Measurements from ENCODE around the gene CR2.
"Not testable (repeated sequence)": the region's sequence is repeated elsewhere in the genome, so short reads cannot be mapped to it uniquely, and the experiment has no call there.

Gene CR2

GRCh38 chr1:207501071-207501470, 46.9 kb downstream of the CR2 start:
- WGBS, 2 experiments = 70 to 85% methylated on average over 2 to 3 of the region's 5 CpGs
- Histone ChIP-seq H3K27me3 (ENCODE audit: control insufficient read depth, insufficient read depth, low read length, poor library complexity, severe bottlenecking) (peaks cover 41% of the 10 kb centered on the region), H3K4me1 (ENCODE audit: control insufficient read depth, insufficient read depth, low read length) (no peaks in the 10 kb centered on the region), H3K27ac (ENCODE audit: insufficient read depth, low read depth, low read length, poor library complexity, severe bottlenecking) (no peak overlapping the region), H3K9me3 (ENCODE audit: control insufficient read depth, low read length) (no peaks in the 10 kb centered on the region), H3K4me3 (ENCODE audit: insufficient read depth, low read depth, low read length) (no peak overlapping the region), H3K36me3 (ENCODE audit: control insufficient read depth, insufficient read depth, low read length) (no peaks in the 10 kb centered on the region)

- Histone ChIP-seq H3K27ac (ENCODE audit: insufficient read depth, low read depth, low read length, poor library complexity, severe bottlenecking) (no peak overlapping the region), H3K9me3 (ENCODE audit: control insufficient read depth, low read length) (no peaks in the 10 kb centered on the region), H3K27me3 (ENCODE audit: control insufficient read depth, insufficient read depth, low read length, poor library complexity, severe bottlenecking) (peaks cover 24% of the 10 kb centered on the region), H3K4me3 (ENCODE audit: insufficient read depth, low read depth, low read length) (no peak overlapping the region), H3K4me1 (ENCODE audit: control insufficient read depth, insufficient read depth, low read length) (no peaks in the 10 kb centered on the region), H3K36me3 (ENCODE audit: control insufficient read depth, insufficient read depth, low read length) (no peaks in the 10 kb centered on the region)
- 78% methylated on average over 6 to 7 of the region's 7 CpGs for WGBS, 2 experiments
Observed at GRCh38 chr1:207502726-207503125, 48.6 kb downstream of the CR2 start.

GRCh38 chr1:207503950-207504349, 49.8 kb downstream of the CR2 start:
- Histone ChIP-seq H3K27ac (ENCODE audit: insufficient read depth, low read depth, low read length, poor library complexity, severe bottlenecking) (no peak overlapping the region), H3K27me3 (ENCODE audit: control insufficient read depth, insufficient read depth, low read length, poor library complexity, severe bottlenecking) (peaks cover 12% of the 10 kb centered on the region), H3K4me3 (ENCODE audit: insufficient read depth, low read depth, low read length) (no peak overlapping the region), H3K4me1 (ENCODE audit: control insufficient read depth, insufficient read depth, low read length) (no peaks in the 10 kb centered on the region), H3K36me3 (ENCODE audit: control insufficient read depth, insufficient read depth, low read length) (no peaks in the 10 kb centered on the region), H3K9me3 (ENCODE audit: control insufficient read depth, low read length) (no peaks in the 10 kb centered on the region)
- WGBS, 2 experiments = 89 to 91% methylated on average over 3 of the region's 3 CpGs

- Histone ChIP-seq H3K36me3 (ENCODE audit: control insufficient read depth, insufficient read depth, low read length) (no peaks in the 10 kb centered on the region), H3K9me3 (ENCODE audit: control insufficient read depth, low read length) (no peaks in the 10 kb centered on the region), H3K4me1 (ENCODE audit: control insufficient read depth, insufficient read depth, low read length) (no peaks in the 10 kb centered on the region), H3K27ac (ENCODE audit: insufficient read depth, low read depth, low read length, poor library complexity, severe bottlenecking) (no peak overlapping the region), H3K4me3 (ENCODE audit: insufficient read depth, low read depth, low read length) (no peak overlapping the region), H3K27me3 (ENCODE audit: control insufficient read depth, insufficient read depth, low read length, poor library complexity, severe bottlenecking) (peaks cover 8% of the 10 kb centered on the region)
Observed at GRCh38 chr1:207504438-207504837, 50.3 kb downstream of the CR2 start.

GRCh38 chr1:207510444-207510843, 56.3 kb downstream of the CR2 start:
- WGBS, 2 experiments = 100% methylated on average over 1 of the region's 1 CpG; no CpG with 5 or more reads in 1 of the 2 experiments
- no peaks in the 10 kb centered on the region for H3K36me3 ChIP-seq (ENCODE audit: control insufficient read depth, insufficient read depth, low read length)
- no peaks in the 10 kb centered on the region for H3K4me1 ChIP-seq (ENCODE audit: control insufficient read depth, insufficient read depth, low read length)
- H3K9me3 ChIP-seq (ENCODE audit: control insufficient read depth, low read length) = no peaks in the 10 kb centered on the region
- no peak overlapping the region for H3K27ac ChIP-seq (ENCODE audit: insufficient read depth, low read depth, low read length, poor library complexity, severe bottlenecking)
- H3K27me3 ChIP-seq (ENCODE audit: control insufficient read depth, insufficient read depth, low read length, poor library complexity, severe bottlenecking) = no peaks in the 10 kb centered on the region
- H3K4me3 ChIP-seq (ENCODE audit: insufficient read depth, low read depth, low read length) = no peak overlapping the region

- no peaks in the 10 kb centered on the region for H3K36me3 ChIP-seq (ENCODE audit: control insufficient read depth, insufficient read depth, low read length)
- no peaks in the 10 kb centered on the region for H3K27me3 ChIP-seq (ENCODE audit: control insufficient read depth, insufficient read depth, low read length, poor library complexity, severe bottlenecking)
- no CpG with 5 or more reads among the region's 13 CpGs for WGBS, 2 experiments
- no peaks in the 10 kb centered on the region for H3K9me3 ChIP-seq (ENCODE audit: control insufficient read depth, low read length)
- no peak overlapping the region for H3K4me3 ChIP-seq (ENCODE audit: insufficient read depth, low read depth, low read length)
- no peak overlapping the region for H3K27ac ChIP-seq (ENCODE audit: insufficient read depth, low read depth, low read length, poor library complexity, severe bottlenecking)
- H3K4me1 ChIP-seq (ENCODE audit: control insufficient read depth, insufficient read depth, low read length) = no peaks in the 10 kb centered on the region
Observed at GRCh38 chr1:207514890-207515289, 60.8 kb downstream of the CR2 start.

- Histone ChIP-seq H3K27me3 (ENCODE audit: control insufficient read depth, insufficient read depth, low read length, poor library complexity, severe bottlenecking) (no peaks in the 10 kb centered on the region), H3K9me3 (ENCODE audit: control insufficient read depth, low read length) (no peaks in the 10 kb centered on the region), H3K4me1 (ENCODE audit: control insufficient read depth, insufficient read depth, low read length) (no peaks in the 10 kb centered on the region), H3K27ac (ENCODE audit: insufficient read depth, low read depth, low read length, poor library complexity, severe bottlenecking) (no peak overlapping the region), H3K4me3 (ENCODE audit: insufficient read depth, low read depth, low read length) (no peak overlapping the region), H3K36me3 (ENCODE audit: control insufficient read depth, insufficient read depth, low read length) (no peaks in the 10 kb centered on the region)
Observed at GRCh38 chr1:207516729-207517128, 62.6 kb downstream of the CR2 start.

- WGBS, 2 experiments = 90 to 95% methylated on average over 4 of the region's 4 CpGs
- Histone ChIP-seq H3K27ac (ENCODE audit: insufficient read depth, low read depth, low read length, poor library complexity, severe bottlenecking) (no peak overlapping the region), H3K4me3 (ENCODE audit: insufficient read depth, low read depth, low read length) (no peak overlapping the region), H3K4me1 (ENCODE audit: control insufficient read depth, insufficient read depth, low read length) (no peaks in the 10 kb centered on the region), H3K9me3 (ENCODE audit: control insufficient read depth, low read length) (no peaks in the 10 kb centered on the region), H3K36me3 (ENCODE audit: control insufficient read depth, insufficient read depth, low read length) (no peaks in the 10 kb centered on the region), H3K27me3 (ENCODE audit: control insufficient read depth, insufficient read depth, low read length, poor library complexity, severe bottlenecking) (no peaks in the 10 kb centered on the region)
Observed at GRCh38 chr1:207518608-207519236, 64.6 kb downstream of the CR2 start.

GRCh38 chr1:207519505-207520399, 65.6 kb downstream of the CR2 start:
- Histone ChIP-seq H3K4me1 (ENCODE audit: control insufficient read depth, insufficient read depth, low read length) (no peaks in the 10 kb centered on the region), H3K36me3 (ENCODE audit: control insufficient read depth, insufficient read depth, low read length) (no peaks in the 10 kb centered on the region), H3K4me3 (ENCODE audit: insufficient read depth, low read depth, low read length) (no peak overlapping the region), H3K27me3 (ENCODE audit: control insufficient read depth, insufficient read depth, low read length, poor library complexity, severe bottlenecking) (no peaks in the 10 kb centered on the region), H3K27ac (ENCODE audit: insufficient read depth, low read depth, low read length, poor library complexity, severe bottlenecking) (no peak overlapping the region), H3K9me3 (ENCODE audit: control insufficient read depth, low read length) (no peaks in the 10 kb centered on the region)
- 93 to 94% methylated on average over 19 to 23 of the region's 23 CpGs for WGBS, 2 experiments

GRCh38 chr1:207520400-207521345, 66.5 kb downstream of the CR2 start:
- H3K9me3 ChIP-seq (ENCODE audit: control insufficient read depth, low read length); H3K27me3 ChIP-seq (ENCODE audit: control insufficient read depth, insufficient read depth, low read length, poor library complexity, severe bottlenecking); H3K36me3 ChIP-seq (ENCODE audit: control insufficient read depth, insufficient read depth, low read length); H3K27ac ChIP-seq (ENCODE audit: insufficient read depth, low read depth, low read length, poor library complexity, severe bottlenecking); H3K4me3 ChIP-seq (ENCODE audit: insufficient read depth, low read depth, low read length); H3K4me1 ChIP-seq (ENCODE audit: control insufficient read depth, insufficient read depth, low read length): not testable (repeated sequence)
- 91% methylated on average over 9 to 10 of the region's 10 CpGs for whole genome bisulfite sequencing, 2 experiments

Measured in ectodermal cell (in vitro differentiated cells).